Activated CD8-positive, alpha-beta memory T cell treated with anti-CD3 and anti-CD28 coated beads for 1 hour (primary cell): ENCODE measurements around the gene CRY1.

Experiments
- DNase-seq, 2 donors: peaks; one replicate each; pipeline ENCODE4 v3.0.0-alpha.2; 2020; ENCODE audit warnings: low read depth in 1 of 2; ENCODE audit errors: extremely low read depth in 1 of 2

CRY1 gene

DNA sequence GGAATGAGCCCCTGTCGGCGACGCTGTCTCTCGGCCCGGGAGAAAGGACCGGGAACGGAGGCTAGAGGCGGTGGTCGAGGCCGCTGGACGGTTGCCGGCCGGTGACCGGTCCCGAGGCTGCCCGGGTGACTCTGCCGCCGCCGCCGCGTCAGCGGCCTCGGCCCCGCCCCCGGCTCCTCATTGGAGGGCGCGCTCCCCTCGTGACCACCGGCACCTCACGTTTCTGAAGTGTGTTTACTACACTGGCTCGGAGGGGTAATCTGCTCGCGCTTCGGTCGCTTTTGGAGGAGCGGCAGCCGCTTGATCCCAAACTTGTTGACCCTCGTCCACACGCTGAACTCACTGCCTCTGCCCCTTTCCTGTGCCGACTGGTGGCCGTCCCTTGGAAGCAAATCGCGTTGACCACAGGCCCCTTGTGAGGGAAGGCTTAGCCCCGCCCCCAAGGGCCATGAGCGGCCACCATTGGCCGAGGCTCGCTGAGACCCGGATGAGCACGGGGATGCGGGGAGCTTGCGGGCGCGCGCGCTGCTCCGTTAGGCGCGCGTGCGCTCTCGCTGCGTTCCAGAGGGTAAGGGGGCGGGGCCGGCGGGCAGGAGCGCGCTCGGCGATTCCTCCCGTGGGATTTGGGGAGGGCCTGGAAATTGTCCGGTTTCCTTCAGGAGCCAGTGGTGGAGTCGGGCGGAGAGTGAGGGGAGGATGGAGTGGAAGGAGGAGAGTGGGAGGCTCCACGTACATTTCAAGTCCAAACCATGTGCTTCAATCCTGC, at the start of gene CRY1:
Gene CRY1, minus strand, starts transcription at position 133 of the 766 bp plus-strand sequence. CDS start 588 bp downstream, outside the sequence.
- peak; percentile 77 to 91 for DNase-seq

GRCh38 chr12:107139787-107140186, 46.4 kb upstream of the CRY1 start:
- no peak for DNase-seq

GRCh38 chr12:107138990-107139389, 45.6 kb upstream of the CRY1 start:
- no peak for DNase-seq

- DNase-seq: no peak
Observed at GRCh38 chr12:107135177-107135576, 41.8 kb upstream of the CRY1 start.

DNA sequence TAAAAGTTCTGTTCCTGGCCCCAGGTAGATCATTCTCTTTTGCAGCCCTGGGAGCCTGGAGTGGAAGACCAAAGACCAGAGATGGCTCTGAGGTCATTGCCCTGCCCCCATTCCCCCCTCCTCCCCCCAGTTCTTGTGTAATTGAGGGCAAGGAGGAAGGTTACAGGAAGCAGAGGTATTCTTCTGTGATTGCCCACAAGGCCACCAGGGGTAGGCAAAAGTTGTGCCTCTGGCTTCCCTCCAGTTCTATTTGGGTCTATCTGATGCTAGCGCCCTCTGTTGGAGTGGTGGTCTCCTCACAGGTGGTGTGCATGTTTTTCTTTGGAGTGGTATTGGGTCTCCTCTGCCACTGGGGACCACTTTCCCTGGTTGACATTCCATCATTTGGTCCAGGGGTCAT, 41.2 kb upstream of the CRY1 start:
- DNase-seq: no peak

- DNase-seq: no peak
Observed at GRCh38 chr12:107133462-107133861, 40.1 kb upstream of the CRY1 start.

- DNase-seq: no peak
Observed at GRCh38 chr12:107131832-107132616, 38.7 kb upstream of the CRY1 start.

GRCh38 chr12:107130830-107131611, 37.7 kb upstream of the CRY1 start:
- no peak for DNase-seq

- DNase-seq: no peak
Observed at GRCh38 chr12:107129315-107129930, 36.1 kb upstream of the CRY1 start.

DNA sequence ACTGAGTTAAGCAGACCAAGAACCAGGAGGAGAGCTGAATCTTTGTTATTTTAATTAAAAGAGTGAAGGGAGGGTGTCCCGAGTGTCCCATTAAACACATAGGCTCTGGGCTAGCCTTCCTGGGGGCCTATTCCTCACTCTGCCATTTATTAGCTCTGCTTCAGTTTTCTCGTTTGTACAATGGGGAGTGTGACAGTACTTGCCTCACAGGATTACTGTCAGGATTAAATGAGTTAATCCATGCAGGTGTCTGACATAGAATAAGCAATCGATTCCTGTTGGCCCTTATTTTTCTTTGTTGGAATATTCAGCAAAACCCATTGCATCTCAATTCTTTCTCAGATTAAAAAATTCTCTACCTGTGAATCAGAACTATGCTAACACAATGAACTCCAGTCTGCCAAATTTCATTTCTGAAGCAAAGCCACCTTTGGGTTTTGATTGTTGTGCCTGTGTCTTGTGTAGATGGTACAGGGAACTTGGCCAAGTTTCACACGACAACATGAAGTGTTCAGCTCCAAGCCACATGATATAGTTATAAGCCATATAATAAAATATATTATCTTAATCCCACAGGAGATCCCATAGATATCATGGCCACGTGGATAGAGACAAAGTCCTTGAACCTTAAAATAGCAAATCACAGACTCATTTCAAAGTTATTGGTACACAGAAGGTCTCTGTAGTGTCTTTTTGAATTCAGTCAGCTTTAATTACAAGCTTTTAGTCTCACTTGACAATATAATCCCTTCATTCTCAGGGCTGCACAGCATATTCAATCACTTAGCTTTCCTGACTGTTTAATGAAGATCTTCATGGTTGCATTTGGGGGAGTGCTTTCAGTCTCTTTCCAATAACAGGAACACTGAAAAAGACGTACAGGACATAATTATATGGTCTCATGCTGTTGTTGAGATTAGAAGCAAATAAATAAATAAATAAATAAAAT, 34.4 kb upstream of the CRY1 start:
- DNase-seq: no peak

GRCh38 chr12:107126796-107127481, 33.6 kb upstream of the CRY1 start:
- DNase-seq: no peak

GRCh38 chr12:107125833-107126232, 32.5 kb upstream of the CRY1 start:
- DNase-seq: no peak

- no peak for DNase-seq
Observed at GRCh38 chr12:107122452-107122958, 29.2 kb upstream of the CRY1 start.

- DNase-seq: no peak
Observed at GRCh38 chr12:107119091-107119490, 25.7 kb upstream of the CRY1 start.

- DNase-seq: no peak
Observed at GRCh38 chr12:107118624-107119023, 25.3 kb upstream of the CRY1 start.

- DNase-seq: no peak
Observed at GRCh38 chr12:107115119-107115518, 21.8 kb upstream of the CRY1 start.

DNA sequence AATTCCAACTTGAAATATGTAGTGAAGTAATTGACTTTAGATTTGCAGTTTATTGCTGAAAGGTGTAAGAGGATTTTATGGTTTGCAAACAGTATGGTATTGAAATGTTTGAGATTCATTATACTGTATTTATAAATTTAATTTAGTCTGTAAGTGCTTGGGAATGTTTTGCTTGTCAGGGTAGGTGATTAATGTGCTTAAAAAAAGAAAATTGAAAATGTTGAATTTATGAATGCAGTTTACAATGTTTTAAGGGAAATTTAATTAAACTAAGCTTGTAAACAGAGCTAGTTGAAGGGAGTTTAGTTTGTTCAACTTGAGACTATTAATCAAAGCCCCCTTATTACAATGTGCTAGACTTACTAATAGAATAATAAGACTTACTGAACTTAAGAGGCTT, 18.0 kb upstream of the CRY1 start:
- no peak for DNase-seq

GRCh38 chr12:107109726-107110719, 16.7 kb upstream of the CRY1 start:
- no peak for DNase-seq
